Measurements from ENCODE around the gene EDRF1. TPM values are rescaled to one million over a fixed set of nuclear protein-coding genes. Genes with fewer than 3 reads are reported as not detected.
"Not testable (repeated sequence)": the region's sequence is repeated elsewhere in the genome, so short reads cannot be mapped to it uniquely, and the experiment has no call there.

The EDRF1 gene
- total RNA-seq, 1 experiment from 2014 or later, result 63.3 TPM

DNA sequence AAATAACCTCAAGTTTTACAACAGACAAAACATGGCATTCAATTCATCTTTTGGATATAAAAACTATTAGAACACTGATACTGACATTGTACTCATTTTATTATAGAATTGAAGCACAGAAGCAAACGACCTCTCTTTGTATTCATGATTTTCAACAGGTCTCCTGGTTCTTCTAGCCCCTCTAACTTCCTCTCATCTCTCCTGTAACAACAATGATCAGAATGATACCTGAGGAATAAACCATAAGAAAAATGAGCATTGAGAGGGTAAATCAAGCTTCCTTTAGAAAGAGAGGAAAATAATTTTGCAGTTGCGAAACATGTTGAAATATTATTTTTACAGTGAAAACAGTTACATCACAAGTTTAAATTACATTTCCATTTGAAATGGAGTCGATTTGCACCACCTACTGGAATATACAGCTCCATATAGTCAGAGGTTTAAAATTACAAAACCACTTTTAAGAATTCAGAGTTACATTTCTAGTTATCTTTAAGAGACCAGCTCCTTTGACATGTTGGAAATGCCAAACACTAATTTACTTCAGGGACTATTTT lies 19.1 kb upstream of the EDRF1 start:
- Histone ChIP-seq H3K4me3 (ENCODE audit: low read length) (no peak overlapping the region), H3K9me2 (replicated peaks; ENCODE audit: insufficient read depth, low read length) (no peaks in the 10 kb centered on the region), H3K27ac (ENCODE audit: low read length) (no peak overlapping the region), H3K9me3 (ENCODE audit: low read length) (no peaks in the 10 kb centered on the region), H3K4me1 (ENCODE audit: low read length) (peaks cover 9% of the 10 kb centered on the region), H3K79me2 (ENCODE audit: low read length) (no peaks in the 10 kb centered on the region), H3K27me3 (ENCODE audit: low read length) (no peaks in the 10 kb centered on the region), H3K9ac (ENCODE audit: low read length) (no peak overlapping the region), H4K20me1 (ENCODE audit: insufficient read depth, low read depth, low read length) (no peaks in the 10 kb centered on the region), H2AFZ (ENCODE audit: low read length) (no peak overlapping the region), H3K36me3 (ENCODE audit: insufficient read depth, low read length) (no peaks in the 10 kb centered on the region), H3K4me2 (ENCODE audit: low read depth, low read length, poor library complexity, severe bottlenecking) (no peak overlapping the region)
- no peak for DNase-seq

GRCh38 chr10:125707541-125708468 lies 11.7 kb upstream of the EDRF1 start:
- Histone ChIP-seq H3K4me2 (ENCODE audit: low read depth, low read length, poor library complexity, severe bottlenecking) (no peak overlapping the region), H2AFZ (ENCODE audit: low read length) (no peak overlapping the region), H4K20me1 (ENCODE audit: insufficient read depth, low read depth, low read length) (no peaks in the 10 kb centered on the region), H3K9me2 (replicated peaks; ENCODE audit: insufficient read depth, low read length) (no peaks in the 10 kb centered on the region), H3K79me2 (ENCODE audit: low read length) (no peaks in the 10 kb centered on the region), H3K9me3 (ENCODE audit: low read length) (no peaks in the 10 kb centered on the region), H3K36me3 (ENCODE audit: insufficient read depth, low read length) (no peaks in the 10 kb centered on the region), H3K27me3 (ENCODE audit: low read length) (no peaks in the 10 kb centered on the region), H3K27ac (ENCODE audit: low read length) (no peak overlapping the region), H3K4me1 (ENCODE audit: low read length) (peaks cover 4% of the 10 kb centered on the region), H3K9ac (ENCODE audit: low read length) (no peak overlapping the region), H3K4me3 (ENCODE audit: low read length) (no peak overlapping the region)
- no peak for DNase-seq

DNA sequence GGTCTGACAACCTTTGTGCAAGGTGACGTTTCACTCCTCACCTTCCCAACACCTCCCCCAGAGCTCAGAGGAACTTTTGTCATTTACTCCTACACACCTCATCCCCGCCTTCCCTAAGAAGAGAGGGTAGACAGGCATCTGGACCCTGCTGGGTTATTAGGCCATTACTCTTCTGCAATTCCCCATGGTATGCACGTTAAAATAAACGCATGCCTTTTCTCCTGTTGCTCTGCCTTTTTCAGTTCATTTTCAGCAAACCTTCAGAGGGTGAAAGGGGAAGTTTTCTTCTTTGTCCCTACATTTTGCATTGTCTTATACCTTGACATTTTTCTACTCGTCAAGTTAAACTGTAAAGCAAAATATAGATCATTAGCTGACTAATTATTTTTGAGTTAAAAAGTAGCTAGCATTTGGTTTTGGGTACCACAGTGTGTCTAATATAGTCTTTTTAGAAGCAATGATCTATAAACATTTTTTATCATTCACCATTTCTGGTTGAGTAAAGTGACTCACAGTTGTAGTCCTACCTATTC lies 10.5 kb upstream of the EDRF1 start:
- Histone ChIP-seq H2AFZ (ENCODE audit: low read length) (no peak overlapping the region), H3K4me1 (ENCODE audit: low read length) (peaks cover 4% of the 10 kb centered on the region), H3K9me3 (ENCODE audit: low read length) (no peaks in the 10 kb centered on the region), H3K9ac (ENCODE audit: low read length) (no peak overlapping the region), H3K79me2 (ENCODE audit: low read length) (no peaks in the 10 kb centered on the region), H3K27ac (ENCODE audit: low read length) (no peak overlapping the region), H4K20me1 (ENCODE audit: insufficient read depth, low read depth, low read length) (no peaks in the 10 kb centered on the region), H3K27me3 (ENCODE audit: low read length) (no peaks in the 10 kb centered on the region), H3K36me3 (ENCODE audit: insufficient read depth, low read length) (no peaks in the 10 kb centered on the region), H3K4me3 (ENCODE audit: low read length) (no peak overlapping the region), H3K9me2 (replicated peaks; ENCODE audit: insufficient read depth, low read length) (no peaks in the 10 kb centered on the region), H3K4me2 (ENCODE audit: low read depth, low read length, poor library complexity, severe bottlenecking) (no peak overlapping the region)
- DNase-seq, result no peak

DNA sequence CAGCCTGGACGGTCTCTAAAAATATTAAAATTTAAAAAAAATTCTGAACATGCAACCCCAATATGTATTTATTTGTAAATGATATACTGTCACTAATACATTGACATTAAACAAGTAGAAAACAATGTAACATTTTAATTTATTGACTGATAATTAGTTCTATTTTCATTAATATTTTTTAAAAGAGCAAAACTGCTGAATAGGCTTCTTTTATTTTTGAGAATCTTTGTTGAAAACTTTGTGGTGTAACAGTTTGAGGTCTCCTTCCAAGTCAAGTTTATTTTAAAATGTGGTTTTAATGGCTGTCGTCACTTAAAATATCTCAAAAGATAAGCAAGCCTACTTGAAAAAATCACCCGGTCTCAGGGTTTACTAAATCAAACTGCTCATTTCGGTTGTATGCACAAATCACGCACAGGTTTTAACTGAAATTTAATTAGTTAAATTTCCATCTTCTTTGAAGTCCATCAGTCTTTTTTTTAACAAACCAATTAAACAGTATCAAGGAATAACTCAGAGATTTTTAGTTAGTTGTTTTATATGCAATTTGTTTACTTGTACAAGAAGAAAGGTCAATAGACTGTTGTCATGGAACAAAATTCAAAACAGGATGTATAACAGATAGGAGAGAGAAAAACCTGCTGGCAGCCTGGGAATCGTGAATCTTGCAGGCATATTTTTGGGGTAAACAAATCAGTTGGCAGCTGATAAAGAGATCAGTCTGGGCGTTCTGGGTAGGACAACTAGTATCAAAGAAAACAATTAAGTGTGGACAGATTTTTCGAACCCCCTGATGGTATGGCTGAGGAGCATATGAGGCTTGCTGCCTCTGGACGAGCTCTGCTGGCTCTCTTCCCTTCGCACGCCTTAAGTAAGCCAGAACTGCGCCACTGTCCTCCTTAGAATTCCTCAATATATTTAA lies 9.7 kb upstream of the EDRF1 start:
- no peak overlapping the region for H3K9ac ChIP-seq (ENCODE audit: low read length)
- H3K4me1 ChIP-seq (ENCODE audit: low read length), result peaks cover 4% of the 10 kb centered on the region
- no peak overlapping the region for H3K4me3 ChIP-seq (ENCODE audit: low read length)
- no peaks in the 10 kb centered on the region for H3K9me2 ChIP-seq (replicated peaks; ENCODE audit: insufficient read depth, low read length)
- no peak overlapping the region for H3K27ac ChIP-seq (ENCODE audit: low read length)
- H3K9me3 ChIP-seq (ENCODE audit: low read length), result no peaks in the 10 kb centered on the region
- no peak for DNase-seq
- H4K20me1 ChIP-seq (ENCODE audit: insufficient read depth, low read depth, low read length), result no peaks in the 10 kb centered on the region
- H2AFZ ChIP-seq (ENCODE audit: low read length), result no peak overlapping the region
- no peaks in the 10 kb centered on the region for H3K36me3 ChIP-seq (ENCODE audit: insufficient read depth, low read length)
- no peaks in the 10 kb centered on the region for H3K27me3 ChIP-seq (ENCODE audit: low read length)
- no peak overlapping the region for H3K4me2 ChIP-seq (ENCODE audit: low read depth, low read length, poor library complexity, severe bottlenecking)
- no peaks in the 10 kb centered on the region for H3K79me2 ChIP-seq (ENCODE audit: low read length)

- Histone ChIP-seq H3K9me2 (replicated peaks; ENCODE audit: insufficient read depth, low read length) (no peaks in the 10 kb centered on the region), H3K9me3 (ENCODE audit: low read length) (no peaks in the 10 kb centered on the region), H3K36me3 (ENCODE audit: insufficient read depth, low read length) (no peaks in the 10 kb centered on the region), H3K79me2 (ENCODE audit: low read length) (no peaks in the 10 kb centered on the region), H2AFZ (ENCODE audit: low read length) (no peak overlapping the region), H3K9ac (ENCODE audit: low read length) (no peak overlapping the region), H3K4me2 (ENCODE audit: low read depth, low read length, poor library complexity, severe bottlenecking) (no peak overlapping the region), H3K4me3 (ENCODE audit: low read length) (no peak overlapping the region), H3K27ac (ENCODE audit: low read length) (no peak overlapping the region), H3K4me1 (ENCODE audit: low read length) (peaks cover 4% of the 10 kb centered on the region), H4K20me1 (ENCODE audit: insufficient read depth, low read depth, low read length) (no peaks in the 10 kb centered on the region), H3K27me3 (ENCODE audit: low read length) (no peaks in the 10 kb centered on the region)
- DNase-seq, result no peak
Observed at GRCh38 chr10:125711110-125711750, 8.3 kb upstream of the EDRF1 start.

DNA sequence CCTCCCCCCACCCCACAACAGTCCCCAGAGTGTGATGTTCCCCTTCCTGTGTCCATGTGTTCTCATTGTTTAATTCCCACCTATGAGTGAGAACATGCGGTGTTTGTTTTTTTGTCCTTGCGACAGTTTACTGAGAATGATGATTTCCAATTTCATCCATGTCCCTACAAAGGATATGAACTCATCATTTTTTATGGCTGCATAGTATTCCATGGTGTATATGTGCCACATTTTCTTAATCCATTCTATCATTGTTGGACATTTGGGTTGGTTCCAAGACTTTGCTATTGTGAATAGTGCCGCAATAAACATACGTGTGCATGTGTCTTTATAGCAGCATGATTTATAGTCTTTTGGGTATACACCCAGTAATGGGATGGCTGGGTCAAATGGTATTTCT lies 4.8 kb upstream of the EDRF1 start:
- not testable (repeated sequence) for H4K20me1 ChIP-seq (ENCODE audit: insufficient read depth, low read depth, low read length); H3K4me2 ChIP-seq (ENCODE audit: low read depth, low read length, poor library complexity, severe bottlenecking); H3K9ac ChIP-seq (ENCODE audit: low read length); H2AFZ ChIP-seq (ENCODE audit: low read length); H3K4me3 ChIP-seq (ENCODE audit: low read length); H3K36me3 ChIP-seq (ENCODE audit: insufficient read depth, low read length); H3K79me2 ChIP-seq (ENCODE audit: low read length); H3K9me3 ChIP-seq (ENCODE audit: low read length); H3K27ac ChIP-seq (ENCODE audit: low read length); H3K9me2 ChIP-seq (replicated peaks; ENCODE audit: insufficient read depth, low read length); H3K27me3 ChIP-seq (ENCODE audit: low read length); DNase-seq
- H3K4me1 ChIP-seq (ENCODE audit: low read length), result peaks cover 13% of the 10 kb centered on the region

DNA sequence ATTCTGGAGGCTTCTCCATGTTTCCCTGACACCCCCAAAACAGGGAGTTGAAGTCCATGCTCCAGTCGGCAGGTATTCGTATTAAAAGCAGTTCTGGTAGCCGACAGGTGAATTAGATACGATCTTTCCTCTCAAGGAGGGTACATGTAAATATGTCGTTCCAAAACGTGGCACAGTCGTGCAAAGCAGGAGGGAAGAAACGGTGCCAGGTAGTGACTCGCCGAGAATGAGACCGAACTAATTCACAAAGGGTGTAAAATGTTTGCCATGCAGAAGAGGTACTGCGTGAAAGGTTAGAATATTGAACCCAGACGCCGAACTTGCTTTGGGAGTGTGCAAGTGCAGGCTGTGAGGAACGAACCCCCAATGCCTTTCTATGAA lies 483 bp downstream of the EDRF1 start:
- Histone ChIP-seq H3K36me3 (ENCODE audit: insufficient read depth, low read length) (peaks cover 43% of the 10 kb centered on the region), H3K27me3 (ENCODE audit: low read length) (no peaks in the 10 kb centered on the region), H3K4me2 (ENCODE audit: low read depth, low read length, poor library complexity, severe bottlenecking) (peak overlapping the region; percentile 76), H3K4me1 (ENCODE audit: low read length) (peaks cover 26% of the 10 kb centered on the region), H3K9me3 (ENCODE audit: low read length) (no peaks in the 10 kb centered on the region), H2AFZ (ENCODE audit: low read length) (peak overlapping the region; percentile 51; the same call in 1 of the 2 replicates), H3K4me3 (ENCODE audit: low read length) (peak overlapping the region; percentile 98), H3K9me2 (replicated peaks; ENCODE audit: insufficient read depth, low read length) (no peaks in the 10 kb centered on the region), H3K27ac (ENCODE audit: low read length) (peak overlapping the region; percentile 62), H3K9ac (ENCODE audit: low read length) (peak overlapping the region; percentile 99), H4K20me1 (ENCODE audit: insufficient read depth, low read depth, low read length) (0 out of 2 replicates have a peak, but pooled peaks cover 5% of the 10 kb centered on the region), H3K79me2 (ENCODE audit: low read length) (peaks cover 48% of the 10 kb centered on the region)
- peak; percentile 55 for DNase-seq
